ENCODE results near the gene KCNK16. TPM values are rescaled to one million over a fixed set of nuclear protein-coding genes. Genes with fewer than 3 reads are reported as not detected.

KCNK16 gene
- total RNA-seq, 1 donor = not detected

- DNase-seq (ENCODE audit: low read depth) = no peak
- TF ChIP-seq, protein P1, sequence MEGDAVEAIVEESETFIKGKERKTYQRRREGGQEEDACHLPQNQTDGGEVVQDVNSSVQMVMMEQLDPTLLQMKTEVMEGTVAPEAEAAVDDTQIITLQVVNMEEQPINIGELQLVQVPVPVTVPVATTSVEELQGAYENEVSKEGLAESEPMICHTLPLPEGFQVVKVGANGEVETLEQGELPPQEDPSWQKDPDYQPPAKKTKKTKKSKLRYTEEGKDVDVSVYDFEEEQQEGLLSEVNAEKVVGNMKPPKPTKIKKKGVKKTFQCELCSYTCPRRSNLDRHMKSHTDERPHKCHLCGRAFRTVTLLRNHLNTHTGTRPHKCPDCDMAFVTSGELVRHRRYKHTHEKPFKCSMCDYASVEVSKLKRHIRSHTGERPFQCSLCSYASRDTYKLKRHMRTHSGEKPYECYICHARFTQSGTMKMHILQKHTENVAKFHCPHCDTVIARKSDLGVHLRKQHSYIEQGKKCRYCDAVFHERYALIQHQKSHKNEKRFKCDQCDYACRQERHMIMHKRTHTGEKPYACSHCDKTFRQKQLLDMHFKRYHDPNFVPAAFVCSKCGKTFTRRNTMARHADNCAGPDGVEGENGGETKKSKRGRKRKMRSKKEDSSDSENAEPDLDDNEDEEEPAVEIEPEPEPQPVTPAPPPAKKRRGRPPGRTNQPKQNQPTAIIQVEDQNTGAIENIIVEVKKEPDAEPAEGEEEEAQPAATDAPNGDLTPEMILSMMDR (IDR thresholded peaks at IDR 0.05; ENCODE audit: insufficient read depth, low read depth, low read length) = no peak
- no peak overlapping the region for H3K4me3 ChIP-seq (ENCODE audit: low read depth, low read length)
Measured at GRCh38 chr6:39363280-39363679, 40.8 kb upstream of the KCNK16 start.

- H3K4me3 ChIP-seq (ENCODE audit: low read depth, low read length) = no peak overlapping the region
- TF ChIP-seq, protein P1 (IDR thresholded peaks at IDR 0.05; ENCODE audit: insufficient read depth, low read depth, low read length) = no peak
- no peak for DNase-seq (ENCODE audit: low read depth)
Measured at GRCh38 chr6:39362487-39362865, 40.0 kb upstream of the KCNK16 start.

DNA sequence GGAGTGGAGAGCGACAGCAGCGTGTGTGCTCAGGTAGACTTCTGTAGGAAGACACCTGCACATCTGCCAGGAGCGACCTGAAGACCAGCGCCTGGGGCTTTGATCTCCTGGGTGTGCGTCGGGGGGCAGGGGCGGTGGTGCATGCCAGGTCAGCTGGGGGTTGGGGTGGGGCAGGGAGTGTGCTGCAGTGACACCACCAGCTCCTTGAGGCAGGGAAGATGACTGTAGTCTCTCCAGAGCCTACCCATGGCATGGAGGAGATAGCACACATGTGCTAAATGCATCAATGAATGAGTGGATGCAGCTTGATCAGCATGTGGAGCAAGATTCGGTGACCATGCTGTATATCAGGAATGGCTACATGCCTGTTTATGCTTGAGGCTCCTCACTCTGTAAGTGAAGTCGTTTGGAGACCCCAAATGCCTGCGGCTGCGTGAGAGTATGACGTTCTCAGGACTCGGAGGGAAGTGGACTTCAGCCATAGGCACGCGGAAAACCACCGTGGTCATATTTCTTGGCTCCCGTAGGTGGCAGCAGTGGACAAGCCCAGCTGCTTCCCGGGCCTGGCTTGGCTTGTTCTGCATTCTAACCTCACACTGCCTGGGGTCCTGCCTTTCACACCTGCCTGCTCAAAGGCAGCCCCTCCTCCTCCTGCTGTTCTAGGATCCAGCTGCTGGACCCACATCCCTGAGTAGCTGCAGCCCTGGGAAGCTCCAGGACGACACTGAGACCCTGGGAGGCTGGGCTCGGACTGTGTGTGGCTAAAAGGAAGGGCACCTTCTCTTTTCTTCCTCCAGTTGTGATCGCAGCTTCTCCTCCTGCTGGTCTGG lies 39.4 kb upstream of the KCNK16 start:
- no peak overlapping the region for H3K4me3 ChIP-seq (ENCODE audit: low read depth, low read length)
- peak; percentile 46 for DNase-seq (ENCODE audit: low read depth)

DNA sequence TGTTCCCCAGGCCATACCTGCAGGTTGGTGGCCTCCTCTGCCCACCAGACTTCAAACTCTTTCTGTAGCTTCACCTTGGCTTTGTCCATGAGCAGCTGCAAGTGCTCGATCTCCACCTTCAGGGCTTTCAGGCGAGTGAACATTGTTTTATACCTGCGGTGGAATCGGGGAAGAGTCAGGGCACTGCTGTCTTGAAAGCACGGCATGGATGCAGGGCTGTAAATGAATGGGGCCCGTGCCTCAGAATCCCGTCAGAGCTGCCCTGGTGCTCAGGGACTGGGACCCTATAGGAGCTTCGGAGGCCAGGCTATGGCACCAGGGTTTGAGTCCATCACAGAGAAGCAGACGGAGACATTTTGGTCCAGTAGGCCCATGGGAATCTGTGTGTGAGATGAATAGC lies 37.9 kb upstream of the KCNK16 start:
- TF ChIP-seq, protein P1 (IDR thresholded peaks at IDR 0.05; ENCODE audit: insufficient read depth, low read depth, low read length) = no peak
- no peak for DNase-seq (ENCODE audit: low read depth)

More for the DNA sequence above, 39.4 kb upstream of the KCNK16 start:
- TF ChIP-seq, protein P1 (IDR thresholded peaks at IDR 0.05; ENCODE audit: insufficient read depth, low read depth, low read length) = peak; percentile 80

DNA sequence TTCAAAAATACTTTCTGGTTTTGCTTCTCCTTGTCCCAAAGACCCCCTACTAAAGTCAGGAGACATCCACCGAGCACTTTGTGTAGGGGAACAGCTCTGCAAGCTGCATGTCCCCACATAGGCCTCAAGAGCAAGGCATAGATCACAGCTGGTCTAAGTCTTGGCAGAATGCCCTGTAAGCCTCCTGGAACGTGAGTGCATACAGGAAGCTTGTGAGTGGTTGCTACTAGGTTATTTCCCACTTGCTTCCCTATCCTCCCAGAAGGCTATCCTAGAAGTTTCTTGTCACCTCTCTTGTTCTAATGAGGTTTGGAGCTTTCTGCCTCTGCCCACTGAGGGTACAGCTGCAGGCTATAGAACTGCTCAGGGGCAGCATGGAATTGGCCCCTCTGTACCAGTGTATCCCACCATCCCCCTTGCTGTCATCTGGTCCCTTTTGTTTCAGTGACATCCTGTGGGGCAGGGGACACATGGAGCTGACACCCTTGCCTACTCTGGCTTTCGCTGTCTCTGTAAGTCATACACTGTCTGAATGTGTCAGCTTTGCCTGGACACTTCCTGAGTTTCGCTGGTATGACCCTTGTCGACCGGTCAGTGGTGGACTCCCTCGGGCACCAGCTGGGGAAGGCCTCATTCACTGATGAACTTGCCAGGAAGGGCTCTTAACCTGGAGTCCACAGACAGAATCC lies 35.6 kb upstream of the KCNK16 start:
- H3K4me3 ChIP-seq (ENCODE audit: low read depth, low read length) = no peak overlapping the region
- DNase-seq (ENCODE audit: low read depth) = peak; percentile 42
- TF ChIP-seq, protein P1 (IDR thresholded peaks at IDR 0.05; ENCODE audit: insufficient read depth, low read depth, low read length) = no peak

More for the DNA sequence above, 37.9 kb upstream of the KCNK16 start:
- no peak overlapping the region for H3K4me3 ChIP-seq (ENCODE audit: low read depth, low read length)

- H3K4me3 ChIP-seq (ENCODE audit: low read depth, low read length) = no peak overlapping the region
- no peak for DNase-seq (ENCODE audit: low read depth)
- TF ChIP-seq, protein P1 (IDR thresholded peaks at IDR 0.05; ENCODE audit: insufficient read depth, low read depth, low read length) = no peak
Measured at GRCh38 chr6:39353698-39354315, 31.3 kb upstream of the KCNK16 start.

Measured in fibroblast of villous mesenchyme (primary cell).